ENCODE results near the gene MAST1.

MAST1 gene

DNA sequence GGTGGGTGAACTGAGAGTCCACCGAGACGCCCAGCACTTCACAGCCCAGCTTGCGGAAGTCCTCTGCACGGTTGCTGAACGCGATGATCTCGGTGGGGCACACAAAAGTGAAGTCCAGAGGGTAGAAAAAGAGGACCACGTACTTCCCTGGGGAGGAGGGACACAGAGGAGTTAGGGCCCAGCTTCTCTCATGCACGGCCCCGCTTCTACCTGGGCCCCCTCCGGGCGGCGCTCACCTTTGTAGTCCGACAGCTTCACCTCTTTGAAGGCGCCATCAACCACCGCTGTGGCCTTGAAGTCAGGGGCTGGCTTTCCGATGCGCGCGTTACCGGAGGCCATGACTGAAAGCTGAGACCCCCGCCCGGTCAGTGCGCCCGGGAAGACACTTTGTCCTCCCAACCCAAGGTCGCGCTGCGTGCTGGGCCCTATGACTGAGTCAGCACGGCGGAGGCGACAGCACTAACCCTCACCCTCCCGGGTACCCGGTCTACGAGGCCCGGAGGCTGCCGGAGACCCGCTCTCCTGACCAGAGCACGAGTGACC is 37.3 kb upstream of the MAST1 start:
- in situ Hi-C loops (cut with HindIII; ENCODE audit: low sequenced_read_pairs): loop anchor here (10.0 kb wide), 1 partner anchor 96 kb away; no protein-coding TSS in a partner anchor

GRCh38 chr19:12801466-12802266 is 36.6 kb upstream of the MAST1 start, which contains the start of the genes PRDX2 and THSD8:
TSS of gene PRDX2 (minus strand) at chr19:12801800. CDS start at chr19:12801261, 539 bp downstream.
TSS of gene THSD8 (plus strand) at chr19:12802069. CDS start at chr19:12802072, 3 bp downstream.
- in situ Hi-C loops (cut with HindIII; ENCODE audit: low sequenced_read_pairs): loop anchor here (10.0 kb wide), 1 partner anchor 97 kb away; no protein-coding TSS in a partner anchor

- in situ Hi-C loops (cut with HindIII; ENCODE audit: low sequenced_read_pairs): loop anchor here (10.0 kb wide), 1 partner anchor 98 kb away; no protein-coding TSS in a partner anchor
Measured at GRCh38 chr19:12802267-12803106, 35.8 kb upstream of the MAST1 start.

GRCh38 chr19:12804051-12804450 is 34.3 kb upstream of the MAST1 start:
- in situ Hi-C loops (cut with HindIII; ENCODE audit: low sequenced_read_pairs): loop anchor here (10.0 kb wide), 1 partner anchor 99 kb away; no protein-coding TSS in a partner anchor

DNA sequence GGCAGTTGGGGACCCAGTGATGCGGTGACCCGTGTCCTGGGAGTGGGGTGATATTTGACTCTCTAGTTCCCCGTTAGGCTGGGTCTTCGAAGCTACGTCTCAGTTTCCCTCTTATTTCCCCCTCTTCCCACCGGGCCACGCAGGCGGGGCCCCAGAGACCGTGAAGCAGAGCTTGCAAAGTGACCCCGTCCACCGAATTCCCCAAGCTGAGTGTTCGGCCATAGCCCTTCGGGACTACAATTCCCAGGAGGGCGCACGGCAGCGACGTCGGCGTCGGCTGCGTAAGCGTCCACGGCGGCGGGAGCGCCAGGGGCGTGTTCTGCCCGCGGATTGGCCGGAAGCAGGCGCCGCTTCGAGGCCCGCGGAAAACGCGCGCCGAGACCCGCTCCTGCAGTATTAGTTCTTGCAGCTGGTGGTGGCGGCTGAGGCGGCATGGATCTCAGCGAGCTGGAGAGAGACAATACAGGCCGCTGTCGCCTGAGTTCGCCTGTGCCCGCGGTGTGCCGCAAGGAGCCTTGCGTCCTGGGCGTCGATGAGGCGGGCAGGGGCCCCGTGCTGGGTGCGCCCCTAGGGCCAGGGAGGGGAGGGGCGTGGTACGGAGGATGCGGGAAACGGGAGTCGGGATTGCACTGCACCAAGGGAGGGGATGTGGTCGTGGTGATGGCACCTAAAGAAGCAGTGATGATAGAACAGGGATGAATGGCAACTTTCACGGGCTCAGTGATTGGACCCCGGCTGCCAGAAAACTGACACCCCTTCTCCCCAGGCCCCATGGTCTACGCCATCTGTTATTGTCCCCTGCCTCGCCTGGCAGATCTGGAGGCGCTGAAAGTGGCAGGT is 31.9 kb upstream of the MAST1 start, which contains the start of gene RNASEH2A:
Gene RNASEH2A, plus strand, starts transcription at position 343 of the 840 bp plus-strand sequence. Its CDS starts 90 bp downstream, at position 433.
- in situ Hi-C loops (cut with HindIII; ENCODE audit: low sequenced_read_pairs): loop anchor here (10.0 kb wide), 1 partner anchor 102 kb away; no protein-coding TSS in a partner anchor

GRCh38 chr19:12815088-12815487 is 23.2 kb upstream of the MAST1 start:
- in situ Hi-C loops (cut with HindIII; ENCODE audit: low sequenced_read_pairs): loop anchor here (5.0 kb wide), 2 partner anchors 48 to 62 kb away; no protein-coding TSS in a partner anchor

DNA sequence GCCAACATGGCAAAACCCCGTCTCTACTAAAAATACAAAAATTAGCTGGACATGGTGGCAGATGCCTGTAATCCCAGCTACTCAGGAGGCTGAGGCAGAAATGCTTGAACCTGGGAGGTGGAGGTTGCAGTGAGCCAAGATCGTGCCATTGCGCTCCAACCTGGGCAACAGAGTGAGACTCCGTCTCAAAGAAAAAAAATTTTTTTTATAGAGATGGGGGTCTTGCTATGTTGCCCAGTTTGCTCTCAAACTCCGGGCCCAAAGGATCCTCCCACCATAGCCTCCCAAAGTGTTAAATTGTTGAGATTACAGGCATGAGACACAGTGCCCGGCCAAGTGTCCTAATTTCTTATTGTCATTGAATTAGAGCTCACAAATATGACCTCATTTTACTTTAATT is 21.1 kb upstream of the MAST1 start:
- in situ Hi-C loops (cut with HindIII; ENCODE audit: low sequenced_read_pairs): loop anchor here (5.0 kb wide), 2 partner anchors 50 to 60 kb away; no protein-coding TSS in a partner anchor

GRCh38 chr19:12817810-12818209 is 20.5 kb upstream of the MAST1 start:
- in situ Hi-C loops (cut with HindIII; ENCODE audit: low sequenced_read_pairs): loop anchor here (5.0 kb wide), 2 partner anchors 51 to 59 kb away; no protein-coding TSS in a partner anchor

DNA sequence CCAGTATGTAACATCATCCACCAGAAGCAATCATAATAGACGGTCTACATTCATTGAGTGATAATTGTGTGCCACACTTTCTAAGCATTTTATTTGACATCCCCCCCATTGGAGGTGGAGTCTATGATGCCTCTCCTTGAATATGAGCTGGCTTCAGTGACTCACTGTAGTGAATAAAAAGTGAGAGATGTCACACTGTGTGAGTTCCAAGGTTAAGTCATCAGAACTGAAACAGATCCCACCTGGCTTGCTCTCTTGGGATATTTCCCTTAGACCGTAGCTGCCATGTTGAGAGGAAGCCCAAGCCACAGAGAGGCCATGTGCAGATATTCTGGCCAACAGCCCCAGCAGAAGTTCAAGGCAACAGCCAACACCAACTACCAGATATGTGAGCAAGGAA is 16.6 kb upstream of the MAST1 start:
- in situ Hi-C loops (cut with HindIII; ENCODE audit: low sequenced_read_pairs): no loop called here

DNA sequence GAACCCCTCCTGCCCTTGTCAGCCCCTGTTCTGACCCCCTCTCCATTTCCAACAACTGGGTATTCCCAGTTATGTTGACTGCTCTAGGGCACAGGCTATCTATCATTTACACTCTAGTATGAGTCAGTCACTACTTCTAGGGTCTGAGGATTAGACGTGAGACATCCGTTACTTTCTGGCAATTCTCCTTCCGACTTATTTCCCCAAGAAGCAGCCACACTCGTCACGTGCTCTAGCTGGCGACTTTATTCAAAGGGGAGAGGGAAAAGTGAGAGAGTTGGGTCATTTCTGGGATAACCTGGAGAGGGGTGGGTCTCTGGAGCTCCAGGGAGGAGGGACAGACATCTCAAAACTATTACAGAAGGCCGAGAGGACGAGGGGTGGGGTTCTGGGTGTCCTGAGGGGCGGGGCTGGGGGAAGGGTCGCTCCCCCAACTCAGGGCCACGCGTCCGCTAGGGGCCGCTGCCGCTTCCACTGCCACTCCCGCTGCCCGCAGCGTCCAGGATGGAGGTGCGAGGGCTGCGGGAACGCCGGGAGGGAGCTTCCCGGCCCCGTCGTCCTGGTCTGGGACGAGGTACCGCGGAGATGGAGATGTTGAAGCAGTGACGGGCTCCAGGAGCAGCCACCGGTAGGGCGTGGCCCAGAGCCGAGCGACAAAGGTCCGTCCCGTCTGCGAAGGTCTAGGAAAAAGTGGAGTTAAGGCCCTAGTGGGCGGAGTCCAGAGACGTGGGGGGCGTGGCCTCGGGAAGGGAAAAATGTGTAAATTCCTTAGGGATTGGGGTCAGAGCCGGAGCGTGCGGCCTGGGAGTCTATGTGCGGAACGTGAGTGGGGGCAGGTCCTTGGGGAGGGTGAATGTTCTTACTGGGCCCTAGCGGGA is 12.8 kb upstream of the MAST1 start:
- in situ Hi-C loops (cut with HindIII; ENCODE audit: low sequenced_read_pairs): no loop called here

DNA sequence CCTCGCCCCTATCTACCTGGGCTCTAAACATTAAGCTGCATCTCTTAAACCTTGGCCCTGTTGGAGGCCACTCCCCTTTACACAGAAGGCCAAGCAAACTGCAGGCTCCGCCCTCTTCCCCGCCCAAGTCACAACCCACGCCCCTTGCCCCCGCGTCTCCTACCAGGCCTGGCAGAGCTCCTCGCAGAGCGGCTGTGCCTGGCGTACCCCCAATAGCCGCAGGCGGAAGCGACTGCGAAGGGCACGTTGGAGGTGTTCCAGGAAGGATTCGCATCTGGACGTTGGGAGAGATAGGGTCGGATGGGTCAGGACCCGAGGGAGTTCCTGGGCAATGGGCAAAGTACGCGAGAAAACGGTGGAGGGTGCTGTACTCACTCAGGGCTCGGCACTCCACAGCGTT is 9.8 kb upstream of the MAST1 start:
- in situ Hi-C loops (cut with HindIII; ENCODE audit: low sequenced_read_pairs): no loop called here

- in situ Hi-C loops (cut with HindIII; ENCODE audit: low sequenced_read_pairs): no loop called here
Measured at GRCh38 chr19:12833418-12833737, 4.9 kb upstream of the MAST1 start.

- in situ Hi-C loops (cut with HindIII; ENCODE audit: low sequenced_read_pairs): no loop called here
Measured at GRCh38 chr19:12833738-12834565, 4.4 kb upstream of the MAST1 start.

- in situ Hi-C loops (cut with HindIII; ENCODE audit: low sequenced_read_pairs): no loop called here
Measured at GRCh38 chr19:12834566-12834943, 3.8 kb upstream of the MAST1 start, which contains the start of gene RTBDN. TSS of gene RTBDN (minus strand) at chr19:12834579. CDS start at chr19:12829979, 4,600 bp downstream.

GRCh38 chr19:12834976-12835757 is 3.1 kb upstream of the MAST1 start:
- in situ Hi-C loops (cut with HindIII; ENCODE audit: low sequenced_read_pairs): no loop called here

DNA sequence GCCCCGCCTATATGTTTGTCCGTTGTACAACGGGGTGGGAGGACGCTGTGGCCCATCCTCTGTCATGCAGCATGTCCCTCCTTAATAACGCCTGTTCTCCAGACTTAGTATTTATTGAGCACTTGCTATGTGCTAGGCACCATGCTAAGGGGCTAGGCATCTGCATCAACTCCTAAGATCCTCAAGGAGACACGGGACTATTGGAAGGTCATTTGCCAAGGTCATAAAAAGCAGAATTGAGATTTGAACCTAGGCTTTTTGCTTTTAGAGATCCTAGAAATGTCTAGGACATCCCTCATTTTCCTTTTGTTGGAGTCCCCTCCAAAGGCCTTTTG is 1.8 kb upstream of the MAST1 start:
- in situ Hi-C loops (cut with HindIII; ENCODE audit: low sequenced_read_pairs): no loop called here

- in situ Hi-C loops (cut with HindIII; ENCODE audit: low sequenced_read_pairs): no loop called here
Measured at GRCh38 chr19:12837225-12837624, 1.1 kb upstream of the MAST1 start.

Data from endothelial cell of hepatic sinusoid (primary cell).